NCI-H2081 treated with DMSO at 0.1 percent for 48 hours (cell line): ENCODE measurements around the gene MAP7D2.
A peak's percentile ranks its signal among the peaks of the same experiment; 100 is the strongest.
"Not testable (repeated sequence)": the region's sequence is repeated elsewhere in the genome, so short reads cannot be mapped to it uniquely, and the experiment has no call there.

Experiments
- DNase-seq: peaks from one replicate; lab custom pipeline; 2025; lab: John Stamatoyannopoulos, UW

Gene MAP7D2

GRCh38 chrX:20116577-20117240, at the start of gene MAP7D2:
TSS of gene MAP7D2 (minus strand) at chrX:20116907. CDS start at chrX:20116879, 28 bp downstream.
- DNase-seq, result no peak

GRCh38 chrX:20162516-20162915, 45.8 kb upstream of the MAP7D2 start:
- not testable (repeated sequence) for DNase-seq

DNA sequence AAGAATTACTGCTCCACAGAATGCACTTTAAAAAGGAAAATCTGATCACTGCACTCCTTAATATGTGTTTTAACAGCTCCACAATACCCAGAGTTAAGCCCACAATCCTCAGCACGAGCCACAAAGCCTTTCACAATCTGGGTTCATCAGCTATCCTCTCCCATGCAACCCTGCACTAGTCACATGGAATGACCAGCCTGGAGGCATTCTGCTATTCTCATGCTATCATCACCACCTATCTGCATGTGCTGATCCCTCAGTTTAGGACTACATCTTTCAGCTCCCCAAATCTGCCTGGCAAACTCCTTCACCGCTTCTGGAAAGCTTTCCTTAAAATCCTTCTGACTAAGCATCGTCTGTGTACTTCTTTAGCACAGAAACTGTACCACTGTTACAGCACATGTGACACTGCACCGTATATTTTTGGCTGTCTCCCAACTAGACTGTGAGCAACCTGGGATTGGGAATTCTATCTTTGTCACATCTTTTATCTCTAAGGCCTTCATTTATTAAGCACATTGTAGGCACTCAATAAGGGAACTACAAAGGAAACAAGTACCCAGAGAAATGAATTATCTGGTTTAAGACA, 43.2 kb upstream of the MAP7D2 start:
- DNase-seq, result no peak

GRCh38 chrX:20151689-20152088, 35.0 kb upstream of the MAP7D2 start:
- no peak for DNase-seq

- no peak for DNase-seq
Observed at GRCh38 chrX:20149326-20149725, 32.6 kb upstream of the MAP7D2 start.

- DNase-seq, result no peak
Observed at GRCh38 chrX:20147561-20147960, 30.9 kb upstream of the MAP7D2 start.

DNA sequence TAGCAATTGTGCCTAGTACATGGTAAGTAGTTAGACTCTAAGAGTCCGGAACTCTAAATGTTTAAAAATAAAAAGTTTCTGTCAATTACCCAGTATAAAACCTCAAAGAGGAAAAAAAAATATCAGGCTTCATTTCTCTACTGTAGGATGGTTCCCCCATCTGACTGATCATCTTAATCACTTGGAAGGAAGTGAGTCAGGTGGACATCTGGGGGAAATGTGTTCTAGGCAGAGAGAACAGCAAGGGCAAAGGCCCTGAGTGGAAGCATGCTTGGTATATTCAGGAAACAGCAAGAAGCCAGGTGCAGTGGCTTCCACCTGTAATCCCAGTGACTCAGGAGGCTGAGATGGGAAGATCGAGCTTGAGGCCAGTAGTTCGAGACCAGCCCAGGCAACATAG, 27.8 kb upstream of the MAP7D2 start:
- DNase-seq, result no peak

- no peak for DNase-seq
Observed at GRCh38 chrX:20143561-20143960, 26.9 kb upstream of the MAP7D2 start.

DNA sequence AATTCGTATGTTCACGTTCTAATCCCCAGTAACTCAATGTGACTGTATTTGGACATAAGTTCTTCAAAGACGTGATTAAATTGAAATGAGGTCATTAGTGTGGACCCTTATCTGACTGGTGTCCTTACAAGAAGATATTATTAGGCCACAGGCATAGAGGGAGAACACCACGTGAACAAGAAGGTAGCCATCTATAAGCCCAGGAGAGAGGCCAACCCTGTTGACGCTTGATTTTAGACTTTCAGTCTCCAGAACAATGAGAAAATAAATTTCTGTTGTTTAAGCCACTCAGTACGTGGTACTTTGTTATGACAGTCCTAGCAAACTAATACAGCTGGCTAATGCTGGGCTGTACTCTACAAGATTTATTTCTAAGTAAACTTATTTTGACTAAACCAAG, 26.4 kb upstream of the MAP7D2 start:
- DNase-seq, result no peak

DNA sequence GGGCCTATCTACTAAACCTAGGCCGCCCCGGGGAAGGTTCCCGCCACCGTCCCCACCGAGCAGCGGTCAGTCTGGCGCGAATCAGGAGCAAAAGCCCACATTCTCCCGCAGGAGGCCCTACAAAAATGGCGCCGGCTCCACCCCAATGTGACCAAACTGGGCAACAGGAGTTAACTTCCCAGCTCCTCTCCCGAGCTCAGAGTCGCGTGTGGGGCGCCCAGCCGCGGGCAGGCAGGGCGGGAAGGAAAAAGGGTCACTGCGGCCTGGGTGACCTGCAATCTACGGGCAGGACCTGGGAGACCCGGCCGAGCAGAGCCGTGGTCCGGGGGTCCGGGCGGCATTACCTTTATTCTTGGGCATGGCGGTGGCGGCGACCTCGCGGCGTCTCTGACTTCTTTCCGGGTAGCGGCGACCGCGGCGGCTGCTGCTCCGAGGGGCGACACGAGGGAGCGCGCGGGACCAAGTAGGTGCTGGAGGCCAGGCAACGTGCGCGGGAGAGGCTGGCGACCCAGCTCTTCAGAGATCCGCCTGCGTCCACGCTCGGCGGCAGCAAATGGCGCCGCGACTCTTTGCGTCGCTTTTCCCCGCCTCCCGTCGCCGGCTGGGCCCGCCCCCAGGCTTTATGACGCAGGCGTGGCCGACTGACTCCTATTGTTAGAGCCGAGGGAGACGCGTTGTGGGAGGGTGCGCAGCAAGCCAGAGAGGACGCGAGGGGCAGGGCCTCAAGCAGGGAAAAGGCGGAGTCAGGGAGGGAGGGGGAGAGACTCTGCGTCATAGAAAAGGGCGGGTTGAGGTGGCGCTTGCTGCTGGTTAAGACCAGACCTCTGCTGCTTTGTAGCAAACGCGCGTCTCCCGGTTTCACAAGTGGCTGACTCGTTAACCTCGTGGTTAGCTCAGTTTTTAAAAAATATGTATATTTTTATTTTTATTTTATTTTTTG, 24.8 kb upstream of the MAP7D2 start, which contains the start of gene EIF1AX:
EIF1AX (minus strand) TSS at position 558 of the 940 bp plus-strand sequence; CDS start at position 360, 198 bp downstream.
- DNase-seq, result peak; percentile 93

- no peak for DNase-seq
Observed at GRCh38 chrX:20140420-20140819, 23.7 kb upstream of the MAP7D2 start.

DNA sequence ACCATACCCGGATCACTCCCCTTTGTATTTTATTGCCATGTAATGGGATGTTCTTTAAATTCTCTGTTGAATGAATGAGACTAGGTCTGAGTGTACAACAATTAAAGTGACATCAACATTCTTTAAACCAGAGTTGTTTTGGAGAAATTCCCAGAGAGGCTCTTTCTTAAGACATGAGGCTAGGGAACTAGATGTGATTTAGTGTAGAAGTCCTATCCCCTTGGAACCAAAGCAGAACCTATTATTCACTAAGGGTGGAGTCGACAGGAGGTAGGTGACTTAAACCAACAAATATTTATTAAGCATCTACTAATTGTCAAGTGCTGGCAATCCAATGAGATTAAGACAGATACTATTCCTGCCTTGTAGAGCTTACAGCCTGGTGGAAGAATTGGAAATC, 23.3 kb upstream of the MAP7D2 start:
- no peak for DNase-seq

DNA sequence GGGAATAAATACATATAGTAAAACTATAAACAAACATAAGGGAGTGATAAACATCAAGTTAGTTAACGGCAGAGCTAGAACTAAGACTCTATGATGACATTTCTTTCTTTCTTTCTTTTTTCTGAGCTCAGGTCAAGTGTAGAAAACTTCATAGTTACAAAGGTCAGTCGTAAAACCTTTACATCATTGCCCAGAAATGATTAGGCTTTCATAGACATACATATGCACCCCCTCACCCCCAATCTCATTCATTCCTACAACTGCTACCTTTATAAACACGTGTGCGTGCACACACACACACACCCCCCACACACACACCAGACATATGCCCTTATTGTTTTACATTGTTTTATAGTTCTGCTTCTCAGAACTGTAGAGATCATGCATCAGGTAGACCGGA, 19.2 kb upstream of the MAP7D2 start:
- no peak for DNase-seq

- no peak for DNase-seq
Observed at GRCh38 chrX:20132666-20133065, 16.0 kb upstream of the MAP7D2 start.

DNA sequence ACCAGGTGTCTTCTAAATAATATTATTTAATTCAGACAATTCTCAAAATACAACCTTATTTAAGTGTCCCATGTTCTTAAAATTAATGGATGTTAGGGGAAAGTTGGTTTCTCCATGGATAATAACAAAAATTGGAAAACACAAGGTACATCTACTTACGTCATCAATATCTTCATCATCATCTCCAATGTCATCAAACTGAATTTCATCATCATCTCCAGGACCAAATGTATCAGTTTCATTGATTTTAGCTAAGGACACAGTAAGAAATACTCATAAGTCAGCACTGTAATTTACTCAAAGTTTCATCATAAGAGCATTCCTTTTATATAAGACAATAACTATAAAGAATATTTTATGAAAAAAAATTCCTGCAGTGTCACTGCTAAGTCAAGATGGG, 13.7 kb upstream of the MAP7D2 start:
- no peak for DNase-seq

DNA sequence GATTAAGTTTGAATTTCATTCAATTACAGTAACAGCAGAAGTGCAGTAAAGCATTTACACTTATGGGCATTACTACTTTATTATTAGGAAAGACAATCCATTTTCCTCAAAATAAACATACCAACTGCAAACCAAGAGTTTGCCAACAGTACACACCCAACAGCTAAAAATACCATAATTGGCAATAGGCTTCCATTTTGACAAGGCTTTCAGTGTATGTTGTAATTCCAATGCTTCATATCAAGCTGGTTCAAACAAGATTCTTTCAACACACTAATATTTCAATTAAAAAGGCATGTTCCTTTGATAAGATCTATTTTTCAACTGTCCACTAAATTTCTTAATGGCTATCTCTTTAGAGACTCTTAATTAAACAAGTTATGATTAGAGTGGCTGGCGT, 12.8 kb upstream of the MAP7D2 start:
- DNase-seq, result no peak

- no peak for DNase-seq
Observed at GRCh38 chrX:20128670-20129069, 12.0 kb upstream of the MAP7D2 start.

DNA sequence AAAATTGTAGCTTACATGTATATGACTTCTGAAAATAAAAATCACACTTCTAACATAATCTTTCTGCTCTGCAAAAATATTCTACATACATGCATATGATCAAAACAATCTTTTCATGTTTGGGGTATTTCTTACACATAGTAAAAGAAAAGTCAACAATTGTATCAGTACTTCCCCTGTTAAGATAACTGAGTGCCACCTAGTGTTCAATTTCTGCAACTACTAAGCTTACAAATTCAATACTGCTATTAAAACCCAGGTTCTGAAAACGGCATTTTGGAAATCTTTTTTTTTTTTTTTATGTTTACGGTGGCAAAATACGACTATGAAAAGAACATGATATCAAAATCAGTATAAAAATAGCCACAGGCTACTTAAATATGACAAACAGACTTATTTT, 10.7 kb upstream of the MAP7D2 start:
- not testable (repeated sequence) for DNase-seq

DNA sequence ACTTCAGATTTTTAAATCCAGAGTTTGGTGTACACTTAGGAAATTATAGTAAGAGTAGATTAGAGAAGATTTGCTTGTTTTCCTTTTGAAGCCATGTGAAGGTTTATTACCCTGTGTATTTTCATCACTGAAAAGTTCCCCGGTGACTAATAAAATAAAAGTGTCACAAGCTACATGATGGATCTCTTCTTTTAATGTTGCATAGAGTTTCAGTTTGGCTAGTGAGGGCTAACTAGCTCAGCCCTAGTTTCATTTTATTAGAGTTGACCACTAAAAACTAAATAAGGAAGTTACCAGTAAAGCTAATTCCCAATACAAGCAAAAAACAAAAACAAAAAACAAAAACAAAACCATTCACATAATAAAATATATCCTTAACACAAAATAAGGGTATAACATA, 10.1 kb upstream of the MAP7D2 start:
- not testable (repeated sequence) for DNase-seq

DNA sequence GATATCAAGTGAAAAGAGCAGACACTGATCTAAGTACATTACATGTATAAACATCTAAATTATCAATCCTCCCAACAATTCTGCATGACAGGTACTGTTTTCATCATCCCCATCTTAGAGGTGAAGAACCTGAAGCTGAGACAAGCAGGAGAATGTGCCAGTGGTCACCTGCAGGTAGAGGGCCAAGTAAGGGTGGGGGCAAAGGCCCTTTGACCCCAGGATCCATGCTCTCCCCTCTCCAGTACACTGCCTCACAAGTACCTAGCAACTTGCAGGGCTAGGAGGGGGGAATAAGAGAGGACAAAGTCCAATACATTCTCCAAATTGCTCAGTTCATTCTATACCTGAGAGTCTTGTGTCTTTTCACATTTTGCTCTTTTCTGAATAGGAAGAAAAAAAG, 8.3 kb upstream of the MAP7D2 start:
- no peak for DNase-seq

DNA sequence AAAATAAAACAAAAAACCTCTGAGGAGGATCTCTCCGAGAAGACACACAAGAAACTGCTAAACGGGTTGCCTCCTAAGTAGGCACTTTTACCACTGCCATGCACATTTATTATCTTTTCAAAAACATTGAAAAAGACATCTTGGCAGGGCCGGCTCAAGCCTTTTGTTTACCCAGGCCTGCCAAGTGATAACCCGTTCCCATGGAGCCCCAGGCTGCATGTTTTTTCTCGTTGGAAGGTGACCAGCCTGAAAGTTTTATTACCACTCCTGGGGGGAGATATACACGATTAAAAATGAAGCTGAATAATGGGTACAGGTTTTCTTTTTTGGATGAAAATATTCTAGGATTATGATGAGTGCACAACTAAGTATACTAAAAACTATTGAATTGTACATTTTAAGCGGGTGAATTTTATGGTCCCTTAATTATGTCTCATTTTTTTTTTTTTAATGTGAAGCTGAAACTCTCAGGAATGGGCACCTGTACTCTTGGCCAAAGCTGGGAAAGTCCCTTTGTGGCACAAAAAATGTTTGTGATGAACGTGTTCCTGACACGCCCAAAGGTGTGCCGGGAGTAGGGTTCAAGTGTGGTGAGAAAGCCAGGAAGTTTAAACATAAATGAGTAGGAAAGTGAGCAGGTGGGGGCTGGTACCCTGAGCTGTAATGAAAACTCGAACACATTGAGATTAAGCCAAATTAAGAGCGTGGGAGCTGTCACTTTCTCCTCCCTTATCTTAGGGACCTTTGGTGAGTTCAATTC, 1.5 kb upstream of the MAP7D2 start:
- DNase-seq, result no peak

DNA sequence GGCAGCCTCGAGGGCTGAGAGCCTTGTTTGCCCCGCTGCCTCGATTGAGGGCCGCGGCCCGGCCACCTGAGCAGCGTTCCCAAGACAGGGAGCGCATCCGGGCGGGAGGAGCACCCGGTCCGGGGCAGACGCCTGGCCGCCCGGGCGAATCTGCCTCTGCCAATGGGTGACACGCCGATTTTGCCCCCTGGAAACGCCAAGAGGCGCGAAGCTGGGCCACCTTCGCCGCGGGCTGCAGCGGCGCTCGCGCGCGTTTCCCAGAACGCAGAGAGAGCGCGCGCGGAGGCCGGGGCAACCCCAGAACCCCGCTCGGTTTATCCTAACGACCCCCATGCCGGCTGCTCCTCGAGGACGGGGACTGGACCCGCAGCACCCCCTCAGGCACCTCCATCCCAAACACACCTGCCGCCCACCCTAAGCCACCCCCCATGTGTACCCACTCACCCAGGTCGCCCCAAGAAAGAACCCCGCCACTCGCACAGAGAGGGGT, 575 bp downstream of the MAP7D2 start:
- no peak for DNase-seq
